Astrocyte of the hippocampus (primary cell): ENCODE measurements around the gene SPPL2C.
A peak's percentile ranks its signal among the peaks of the same experiment; 100 is the strongest.
"Not testable (repeated sequence)": the region's sequence is repeated elsewhere in the genome, so short reads cannot be mapped to it uniquely, and the experiment has no call there.

Source experiments
- DNase-seq: peaks from one replicate; pipeline ENCODE4 v3.0.0; 2011; ENCODE audit warnings: low read depth, low spot score

The SPPL2C gene

GRCh38 chr17:45849536-45849990, 4.9 kb downstream of the SPPL2C start:
- no peak for DNase-seq

DNA sequence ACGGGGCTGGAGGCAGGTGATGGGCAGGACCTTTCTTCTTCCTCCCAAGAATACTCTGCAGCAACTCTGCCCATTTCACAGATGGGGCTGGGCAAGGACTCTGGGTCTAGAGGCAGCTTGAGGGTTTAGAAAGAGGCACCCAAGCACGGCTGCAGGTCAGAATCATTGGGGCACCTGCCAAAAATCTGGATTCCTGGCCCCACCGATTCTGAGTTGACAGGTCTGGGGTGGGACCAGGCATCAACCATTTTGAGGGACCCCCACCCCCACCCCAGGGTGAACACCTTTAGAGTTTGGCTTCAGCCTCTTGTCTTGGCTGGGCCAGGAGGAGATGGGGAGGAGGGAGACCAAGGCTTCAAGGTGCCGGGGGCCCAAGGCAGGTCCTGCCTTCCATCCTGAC, 5.3 kb downstream of the SPPL2C start:
- no peak for DNase-seq

- DNase-seq: no peak
Observed at GRCh38 chr17:45850468-45850867, 5.8 kb downstream of the SPPL2C start.

DNA sequence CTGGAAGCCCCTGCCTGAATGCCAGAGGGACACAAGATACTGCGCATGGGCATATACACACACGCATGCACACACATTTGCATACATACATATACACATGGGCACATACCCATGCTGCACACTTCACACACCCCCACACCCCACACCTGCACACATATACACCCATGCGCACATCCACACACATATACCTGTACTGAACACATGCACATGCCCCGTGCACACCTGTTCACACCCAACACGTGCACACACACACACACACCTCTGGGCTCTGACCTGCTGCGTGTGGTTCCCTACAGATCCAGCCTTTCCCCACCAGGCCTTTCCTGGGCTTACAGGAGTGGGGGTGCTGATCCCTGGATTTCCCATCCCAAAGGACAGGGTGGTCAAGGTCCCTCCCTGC, 6.3 kb downstream of the SPPL2C start:
- DNase-seq: no peak

GRCh38 chr17:45851464-45851863, 6.8 kb downstream of the SPPL2C start:
- DNase-seq: no peak

DNA sequence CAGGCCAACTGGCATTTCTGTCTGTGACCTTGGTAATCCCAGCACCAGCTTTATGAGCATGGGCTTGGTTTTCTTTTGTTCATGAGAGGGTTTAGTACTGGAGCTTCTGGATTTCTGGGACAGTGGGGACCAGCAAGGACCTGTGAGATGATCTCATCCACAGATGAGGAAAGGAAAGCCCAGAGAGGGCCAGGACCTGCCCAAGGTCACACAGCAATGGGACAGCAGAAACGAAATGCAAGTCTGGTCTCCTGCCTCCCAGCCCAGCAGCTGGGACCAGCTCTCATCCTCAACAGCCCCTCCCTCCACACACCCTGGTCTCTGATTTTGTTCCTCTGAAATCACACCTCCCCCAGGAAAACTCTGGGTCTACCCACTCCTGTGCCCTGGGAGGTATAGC, 7.2 kb downstream of the SPPL2C start:
- no peak for DNase-seq

GRCh38 chr17:45852535-45853297, 8.0 kb downstream of the SPPL2C start:
- DNase-seq: peak; percentile 68

- no peak for DNase-seq
Observed at GRCh38 chr17:45854209-45854608, 9.5 kb downstream of the SPPL2C start.

DNA sequence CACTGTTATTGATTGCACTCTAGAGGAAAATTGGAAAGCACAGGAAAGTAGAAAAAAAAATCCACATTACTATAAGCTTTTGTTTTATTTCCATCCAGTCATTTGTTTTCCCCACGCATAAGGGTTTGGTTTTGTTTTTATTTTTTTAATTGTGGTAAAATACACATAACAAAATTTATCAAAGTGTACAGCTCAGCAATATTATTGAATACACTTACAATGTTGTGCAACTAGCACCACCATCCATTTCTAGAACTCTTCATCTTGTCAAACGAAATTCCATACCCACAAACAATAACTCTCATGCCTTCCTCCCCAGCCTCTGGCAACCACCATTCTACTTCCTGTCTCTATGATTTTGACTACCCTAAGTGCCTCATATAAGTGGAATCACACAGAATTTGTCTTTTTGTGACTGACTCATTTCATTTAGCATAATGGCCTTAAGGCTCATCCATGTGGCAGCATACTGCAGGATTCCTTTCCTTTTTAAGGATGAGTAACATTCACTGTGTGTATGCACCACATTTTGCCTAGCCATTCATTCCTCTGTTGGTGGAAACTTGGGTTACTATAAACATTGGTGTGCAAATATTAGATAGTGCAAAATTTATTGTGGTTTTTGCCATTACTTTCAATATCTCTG, 11.1 kb downstream of the SPPL2C start:
- no peak for DNase-seq

DNA sequence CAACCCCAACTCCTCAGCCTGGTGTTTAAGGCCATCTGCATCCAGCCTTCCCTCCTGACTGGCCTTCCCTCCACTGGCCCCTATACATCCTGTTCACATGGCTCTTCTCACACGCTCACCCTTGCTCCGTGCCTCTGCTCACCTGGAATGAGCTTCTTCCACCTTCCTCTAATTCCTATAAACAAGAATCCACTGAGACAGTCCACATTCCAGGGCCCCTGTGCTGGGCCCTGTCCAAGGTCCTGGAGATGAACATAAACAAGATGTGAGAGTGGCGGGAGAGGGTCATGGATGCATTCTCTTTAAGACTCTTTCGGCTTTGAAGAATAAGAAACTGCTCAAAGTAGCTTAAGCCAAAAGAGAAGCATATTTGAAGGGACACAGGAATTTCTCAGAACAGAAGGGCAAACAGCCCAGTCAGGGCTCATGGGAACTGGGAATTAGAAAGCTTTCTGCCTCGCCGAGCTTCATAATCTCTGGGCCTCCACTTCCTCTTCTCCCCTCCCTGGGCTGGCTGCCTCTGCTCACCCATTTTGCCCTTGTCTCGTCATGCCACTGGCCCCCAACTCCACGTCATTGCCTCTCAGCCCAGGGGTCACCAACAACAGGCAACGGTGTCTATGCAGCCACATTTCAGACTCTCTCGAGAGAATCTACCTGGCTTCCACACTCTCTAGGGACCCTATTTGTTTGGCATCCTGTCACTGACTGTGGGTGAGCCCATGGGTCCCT, 13.5 kb downstream of the SPPL2C start:
- DNase-seq: peak; percentile 65

DNA sequence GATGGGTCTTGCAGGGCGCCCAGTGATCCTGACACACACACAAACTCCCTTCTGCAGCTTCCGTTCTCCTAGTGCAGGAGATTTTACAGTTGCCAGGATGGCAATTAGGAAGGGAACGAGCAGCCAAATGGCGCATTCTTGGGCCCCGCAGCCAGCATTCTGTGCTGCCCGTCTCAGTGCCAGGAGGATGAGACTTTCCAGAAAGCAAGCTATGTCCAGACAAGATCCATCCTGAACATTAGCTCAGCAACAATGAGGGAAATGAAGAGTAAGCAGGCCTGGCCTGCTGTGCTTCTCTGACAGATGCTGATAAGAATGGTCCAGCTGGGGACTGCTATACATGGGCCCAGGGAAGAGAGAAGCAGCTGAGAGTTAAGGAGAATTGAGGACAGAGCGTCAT, 16.5 kb downstream of the SPPL2C start:
- no peak for DNase-seq

GRCh38 chr17:45862127-45862526, 17.4 kb downstream of the SPPL2C start:
- not testable (repeated sequence) for DNase-seq

DNA sequence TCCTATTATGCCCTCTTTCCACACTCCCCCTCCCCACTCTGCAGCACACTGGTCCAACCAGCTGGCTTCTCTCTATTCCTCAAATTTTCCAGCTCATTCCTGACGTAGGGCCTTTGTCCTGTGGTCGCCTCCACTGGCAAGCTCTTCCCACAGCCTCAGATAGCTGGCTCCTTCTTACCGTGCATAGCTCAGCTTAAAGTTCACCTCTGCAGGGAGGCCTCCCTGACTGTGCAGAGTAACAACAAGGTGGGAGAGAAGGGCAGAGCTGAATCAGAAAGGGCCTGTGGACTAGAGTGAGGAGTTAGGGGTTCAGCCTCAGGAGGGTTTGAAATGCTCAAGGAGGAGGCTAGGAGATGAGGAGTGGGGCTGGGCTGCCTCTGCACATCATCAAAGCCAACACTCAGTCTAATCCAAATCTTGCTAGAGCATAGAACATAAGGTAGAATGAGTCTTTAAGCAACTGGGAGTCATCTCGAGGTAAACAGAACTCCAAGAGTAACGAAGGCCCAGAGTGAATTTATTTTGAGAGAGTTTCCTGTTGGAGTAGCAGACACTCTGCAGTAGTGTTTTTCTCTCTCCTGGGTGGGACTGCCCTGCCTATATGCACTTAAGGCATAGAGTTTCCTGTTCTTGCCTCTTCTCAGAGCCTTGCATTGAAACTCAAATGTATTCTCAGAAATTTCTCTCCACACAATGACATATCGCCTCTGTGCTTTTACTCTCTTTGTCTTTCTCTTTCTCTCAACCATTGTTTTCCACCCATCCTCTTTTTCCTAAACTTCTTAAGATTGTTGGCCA, 19.4 kb downstream of the SPPL2C start:
- DNase-seq: no peak

DNA sequence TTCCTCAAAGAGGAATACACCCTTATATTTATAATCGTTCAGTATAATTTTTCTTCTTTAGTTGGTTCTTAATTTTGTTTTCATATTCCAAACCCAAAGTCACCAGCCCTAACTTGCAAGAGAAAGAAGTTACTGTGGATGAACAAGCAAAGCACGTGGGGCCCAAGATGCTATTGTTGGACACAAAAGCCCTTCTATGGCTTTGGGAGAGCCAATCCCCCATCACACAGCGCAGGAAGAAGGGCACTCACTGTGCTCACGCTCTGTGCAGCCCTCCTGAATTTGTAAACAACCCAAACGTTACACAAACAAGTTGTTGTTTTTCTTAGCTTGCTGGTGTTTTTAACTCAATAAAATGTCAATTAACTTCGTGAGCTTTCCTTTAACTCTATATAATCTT, 22.5 kb downstream of the SPPL2C start:
- no peak for DNase-seq

DNA sequence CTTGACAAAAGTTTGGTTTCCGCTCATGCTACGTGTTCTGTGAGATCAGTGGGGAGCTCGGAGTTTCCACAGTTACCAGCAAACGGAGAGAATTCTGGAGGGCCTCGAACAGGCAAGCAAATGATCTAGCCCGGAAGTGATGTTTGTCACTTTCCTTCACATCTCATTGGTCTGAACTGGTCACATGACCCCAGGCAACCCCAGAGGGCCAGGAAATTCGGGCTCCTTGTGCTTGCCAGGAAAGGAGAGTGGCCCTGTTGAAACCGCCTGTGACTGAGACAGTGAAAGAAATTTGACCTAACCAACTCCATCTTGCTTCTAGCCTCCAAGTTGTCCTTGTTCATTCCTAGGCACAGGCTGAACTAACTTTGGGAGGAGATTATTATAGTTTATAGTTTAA, 23.0 kb downstream of the SPPL2C start:
- no peak for DNase-seq

- no peak for DNase-seq
Observed at GRCh38 chr17:45868276-45868675, 23.6 kb downstream of the SPPL2C start.

- DNase-seq: no peak
Observed at GRCh38 chr17:45869676-45870341, 25.1 kb downstream of the SPPL2C start.

DNA sequence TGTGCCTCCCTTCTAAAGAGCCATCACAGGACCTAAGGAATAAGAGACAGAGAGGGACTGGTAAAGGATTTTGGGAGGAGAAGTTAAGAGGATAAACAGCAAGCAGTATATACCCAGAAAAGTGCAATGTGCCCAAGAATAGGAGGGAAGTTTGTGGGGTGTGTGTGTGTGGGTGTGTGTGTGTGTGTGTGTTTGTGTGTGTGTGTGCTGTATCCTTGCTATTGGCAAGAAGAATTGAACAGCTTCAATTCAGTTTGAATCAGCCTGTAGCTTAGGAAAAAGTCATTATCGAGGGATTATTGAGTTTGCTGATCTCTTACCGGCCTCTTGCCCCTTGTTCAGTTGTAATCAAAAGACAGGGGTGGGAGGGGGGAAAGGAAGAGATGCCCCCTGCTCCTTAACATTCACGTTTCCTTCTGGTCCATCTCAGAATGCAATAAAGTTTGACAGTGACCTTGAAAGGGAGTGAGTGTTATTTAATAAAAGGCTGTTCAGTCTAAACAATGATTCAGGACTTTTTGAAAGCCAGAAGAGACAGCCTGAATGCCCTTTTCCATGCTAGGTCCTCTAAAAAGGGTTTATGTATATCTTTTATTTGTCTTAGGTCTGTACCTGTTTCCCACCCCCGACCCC, 25.8 kb downstream of the SPPL2C start:
- no peak for DNase-seq

GRCh38 chr17:45871718-45872117, 27.0 kb downstream of the SPPL2C start:
- DNase-seq: no peak

GRCh38 chr17:45873728-45874127, 29.0 kb downstream of the SPPL2C start:
- DNase-seq: no peak

DNA sequence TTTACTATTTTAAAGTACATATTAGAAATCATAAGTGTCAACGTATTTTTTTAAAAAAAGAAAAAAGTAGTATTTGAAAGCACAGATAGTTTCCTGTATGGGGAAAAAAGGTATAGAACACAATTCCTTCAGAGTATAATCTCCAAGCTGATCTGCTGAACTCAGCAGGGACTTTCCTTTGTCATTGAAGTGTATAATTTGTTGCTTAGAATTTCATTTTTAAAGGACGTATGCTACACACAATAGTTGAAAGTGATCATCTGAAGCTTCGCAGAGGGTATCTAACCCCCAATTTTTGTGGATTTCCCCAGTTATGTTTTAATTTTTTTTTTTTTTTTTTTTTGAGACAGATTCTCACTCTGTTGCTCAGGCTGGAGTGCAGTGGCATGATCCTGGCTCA, 29.5 kb downstream of the SPPL2C start:
- no peak for DNase-seq
